ENCODE data around the gene TRAM2.

GRCh38 chr6:52605610-52606185 is 28.8 kb upstream of the TRAM2 start:
- TF ChIP-seq GATA2 (IDR thresholded peaks at IDR 0.05; ENCODE audit: low read depth, low read length) (no peak), GATA3 (IDR thresholded peaks at IDR 0.05; ENCODE audit: low read depth, low read length) (no peak)

Data from SH-SY5Y (cell line).